ENCODE results near the gene ZNF30. TPM values are rescaled to one million over a fixed set of nuclear protein-coding genes. Genes with fewer than 3 reads are reported as not detected.
"Not testable (repeated sequence)": the region's sequence is repeated elsewhere in the genome, so short reads cannot be mapped to it uniquely, and the experiment has no call there.

Gene ZNF30
- total RNA-seq, 1 donor from 2014 or later, result 2.2 TPM

GRCh38 chr19:34985249-34986022, 58.7 kb downstream of the ZNF30 start:
- no peak for DNase-seq (ENCODE audit: low spot score)

- no peak for DNase-seq (ENCODE audit: low spot score)
Observed at GRCh38 chr19:34988119-34988518, 61.4 kb downstream of the ZNF30 start.

- DNase-seq (ENCODE audit: low spot score), result no peak
Observed at GRCh38 chr19:34989298-34989697, 62.6 kb downstream of the ZNF30 start.

- no peak for DNase-seq (ENCODE audit: low spot score)
Observed at GRCh38 chr19:34990578-34991192, 64.0 kb downstream of the ZNF30 start.

- no peak for DNase-seq (ENCODE audit: low spot score)
Observed at GRCh38 chr19:34991542-34992333, 65.0 kb downstream of the ZNF30 start.

GRCh38 chr19:34992582-34992981, 65.9 kb downstream of the ZNF30 start:
- DNase-seq (ENCODE audit: low spot score), result not testable (repeated sequence)

GRCh38 chr19:34994286-34994642, 67.6 kb downstream of the ZNF30 start:
- no peak for DNase-seq (ENCODE audit: low spot score)

Other genes starting within 250 kb of the ZNF30 start
- 0.77 TPM for gene SCGB2B2, start 249.7 kb upstream of the ZNF30 start, total RNA-seq
- gene ZNF302, start 249.2 kb upstream of the ZNF30 start, total RNA-seq, result 16.0 TPM
- gene ZNF181, start 192.7 kb upstream of the ZNF30 start, total RNA-seq, result 6.3 TPM
- 3.0 TPM for gene ZNF599, start 153.7 kb upstream of the ZNF30 start, total RNA-seq
- 7.5 TPM for gene ZNF792, start 37.3 kb downstream of the ZNF30 start, total RNA-seq
- 76.8 TPM for gene GRAMD1A, start 73.4 kb downstream of the ZNF30 start, total RNA-seq
- 17.3 TPM for gene SCN1B, start 103.6 kb downstream of the ZNF30 start, total RNA-seq
- 1.4 TPM for gene HPN, start 114.8 kb downstream of the ZNF30 start, total RNA-seq
- 1.3 TPM for gene FXYD3, start 188.9 kb downstream of the ZNF30 start, total RNA-seq
- gene LGI4, start 208.2 kb downstream of the ZNF30 start, total RNA-seq, result 7.7 TPM
- gene FXYD1, start 211.9 kb downstream of the ZNF30 start, total RNA-seq, result 47.3 TPM
- 0.48 TPM for gene FXYD7, start 216.4 kb downstream of the ZNF30 start, total RNA-seq
- gene FXYD5, start 227.8 kb downstream of the ZNF30 start, total RNA-seq, result 73.4 TPM